ENCODE results near the gene CEP162.

- TF ChIP-seq CTCF (conservative IDR thresholded peaks at IDR 0.05; ENCODE audit: low read depth, low read length) (no peak; the same call in 1 of the 2 replicates), EZH2 (IDR thresholded peaks at IDR 0.05; ENCODE audit: low read length, unreplicated experiment) (no peak), EZH2phosphoT487 (IDR thresholded peaks at IDR 0.05; ENCODE audit: borderline replicate concordance, low read length) (no peak)
These were observed 15.8 kb upstream of the CEP162 start for GRCh38 chr6:84243240-84243639.

Measured in PC-3 (cell line).